ENCODE measurements around the gene TFCP2L1. TPM values are rescaled to one million over a fixed set of nuclear protein-coding genes. Genes with fewer than 3 reads are reported as not detected.

The TFCP2L1 gene
- total RNA-seq, 1 experiment from 2014 or later: 1.8 TPM

GRCh38 chr2:121200419-121201315 is 84.3 kb downstream of the TFCP2L1 start:
- no peaks in the 10 kb centered on the region for H3K36me3 Mint-ChIP-seq (ENCODE audit: insufficient read depth in 1 of 3, low read depth in 3 of 3)
- TF ChIP-seq CTCF (conservative IDR thresholded peaks at IDR 0.05): no peak
- H4K5ac ChIP-seq (ENCODE audit: insufficient read length, low read depth, low read length): no peak overlapping the region
- H3K56ac ChIP-seq (ENCODE audit: insufficient read length, low read depth, low read length): no peak overlapping the region
- H2BK120ac ChIP-seq (ENCODE audit: low read depth, low read length, poor library complexity, severe bottlenecking): no peak overlapping the region
- no peak overlapping the region for H4K91ac ChIP-seq (ENCODE audit: insufficient read length, low read depth, low read length)
- H3K4me1 ChIP-seq (ENCODE audit: insufficient read depth, low read length): no peaks in the 10 kb centered on the region
- no peak overlapping the region for H3T11ph ChIP-seq (ENCODE audit: low read length)
- no peak overlapping the region for H3K4ac ChIP-seq (ENCODE audit: low read depth, low read length)
- no peak overlapping the region for H2BK12ac ChIP-seq (ENCODE audit: insufficient read length, low read depth, low read length)
- DNase-seq: no peak
- H2AFZ ChIP-seq (ENCODE audit: low read length): no peak overlapping the region
- H2AK5ac ChIP-seq (ENCODE audit: insufficient read length, low read length): no peak overlapping the region
- H3K9ac ChIP-seq (ENCODE audit: extremely low read depth, insufficient read length, low read length): no peak overlapping the region
- no peak overlapping the region for H2BK20ac ChIP-seq (ENCODE audit: low read depth, low read length, poor library complexity, severe bottlenecking)
- no peak overlapping the region for H3K14ac ChIP-seq (ENCODE audit: insufficient read depth, low read length)
- no peaks in the 10 kb centered on the region for H3K27me3 ChIP-seq (ENCODE audit: insufficient read depth, low read length)
- H3K9me3 Mint-ChIP-seq: no peaks in the 10 kb centered on the region
- H4K8ac ChIP-seq (replicated peaks; ENCODE audit: insufficient read length, low read depth, low read length): no peak overlapping the region
- no peaks in the 10 kb centered on the region for H3K79me1 ChIP-seq (ENCODE audit: insufficient read depth, low read depth, low read length, poor library complexity, severe bottlenecking)
- H3K79me2 ChIP-seq (ENCODE audit: insufficient read depth, low read length): no peaks in the 10 kb centered on the region
- H3K4me1 Mint-ChIP-seq: peaks cover 9 to 10% of the 10 kb centered on the region in 2 experiments; a peak in 3 of 4 replicates
- H4K20me1 ChIP-seq (ENCODE audit: control insufficient read depth, insufficient read depth, insufficient read length): no peaks in the 10 kb centered on the region
- H3K27ac Mint-ChIP-seq: no peak overlapping the region
- H3K23me2 ChIP-seq (ENCODE audit: insufficient read length, low read depth, low read length, poor library complexity, severe bottlenecking): no peaks in the 10 kb centered on the region
- no peak overlapping the region for H3K27ac ChIP-seq (ENCODE audit: insufficient read length, low read depth, low read length)
- no peaks in the 10 kb centered on the region for H3K9me3 ChIP-seq (ENCODE audit: control insufficient read depth, low read depth, low read length)
- H3K4me3 Mint-ChIP-seq: no peak overlapping the region
- WGBS (ENCODE audit: extremely low coverage, insufficient read length, low lambda C conversion rate): no CpG with 5 or more reads among the region's 14 CpGs
- peaks cover 6% of the 10 kb centered on the region for H3K27me3 Mint-ChIP-seq (ENCODE audit: low read depth)
- H3K4me2 ChIP-seq (ENCODE audit: insufficient read depth, insufficient read length, low read length): no peak overlapping the region
- H3K18ac ChIP-seq (ENCODE audit: insufficient read length, low read depth, low read length): no peak overlapping the region
- H2BK15ac ChIP-seq (ENCODE audit: low read depth, low read length): no peak overlapping the region
- H2BK5ac ChIP-seq (ENCODE audit: insufficient read length, low read length): no peak overlapping the region
- H3K23ac ChIP-seq (ENCODE audit: insufficient read length, low read depth, low read length): no peak overlapping the region

Measured in H9 (cell line).